Liver (tissue), 3 donors: ENCODE data around the gene CITED4.

Source experiments
- GABPA ChIP-seq, 2 donors: IDR thresholded peaks in 1 of 2; conservative IDR thresholded peaks in 1 of 2; 2 replicates each; pipeline ENCODE4 v1.6.1; 2016; ENCODE audit warnings: antibody characterized with exemption in 2 of 2, mild to moderate bottlenecking in 1 of 2, moderate library complexity in 1 of 2
- YY1 ChIP-seq: IDR thresholded peaks from 2 replicates; pipeline ENCODE4 v1.6.1; 2016; ENCODE audit warnings: antibody characterized with exemption, mild to moderate bottlenecking
- TF ChIP-seq, protein P1 (sequence below): fragments of 150-350 bp; IDR thresholded peaks from 2 replicates; pipeline ENCODE4 v1.5.1; 2017; ENCODE audit warnings: improper control_type of control experiment, low read depth, low read length; ENCODE audit not compliant: missing input control
- donor health status: healthy.
- donor health status: healthy.

DNA sequence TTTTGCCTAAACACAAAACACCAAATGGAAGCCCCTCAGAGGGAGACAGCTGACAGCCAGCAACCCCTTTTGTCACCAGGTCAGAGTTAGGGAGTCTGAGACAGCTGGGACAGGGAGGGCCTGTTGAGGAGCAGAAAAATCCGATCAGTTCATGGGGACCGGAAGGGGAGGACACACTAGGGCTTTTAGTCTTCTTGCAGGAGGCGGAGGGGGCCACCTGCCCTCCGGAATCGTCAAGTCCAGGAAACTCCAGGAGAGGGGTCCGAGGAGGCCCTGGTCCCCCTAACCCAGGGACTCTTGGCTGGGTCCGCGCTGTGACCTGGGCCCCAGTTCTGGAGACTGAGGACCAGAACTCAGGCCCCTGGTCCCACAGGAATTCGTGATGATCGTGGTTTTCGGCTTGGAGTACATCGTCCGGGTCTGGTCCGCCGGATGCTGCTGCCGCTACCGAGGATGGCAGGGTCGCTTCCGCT is 44.3 kb downstream of the CITED4 start:
- TF ChIP-seq, protein P1, sequence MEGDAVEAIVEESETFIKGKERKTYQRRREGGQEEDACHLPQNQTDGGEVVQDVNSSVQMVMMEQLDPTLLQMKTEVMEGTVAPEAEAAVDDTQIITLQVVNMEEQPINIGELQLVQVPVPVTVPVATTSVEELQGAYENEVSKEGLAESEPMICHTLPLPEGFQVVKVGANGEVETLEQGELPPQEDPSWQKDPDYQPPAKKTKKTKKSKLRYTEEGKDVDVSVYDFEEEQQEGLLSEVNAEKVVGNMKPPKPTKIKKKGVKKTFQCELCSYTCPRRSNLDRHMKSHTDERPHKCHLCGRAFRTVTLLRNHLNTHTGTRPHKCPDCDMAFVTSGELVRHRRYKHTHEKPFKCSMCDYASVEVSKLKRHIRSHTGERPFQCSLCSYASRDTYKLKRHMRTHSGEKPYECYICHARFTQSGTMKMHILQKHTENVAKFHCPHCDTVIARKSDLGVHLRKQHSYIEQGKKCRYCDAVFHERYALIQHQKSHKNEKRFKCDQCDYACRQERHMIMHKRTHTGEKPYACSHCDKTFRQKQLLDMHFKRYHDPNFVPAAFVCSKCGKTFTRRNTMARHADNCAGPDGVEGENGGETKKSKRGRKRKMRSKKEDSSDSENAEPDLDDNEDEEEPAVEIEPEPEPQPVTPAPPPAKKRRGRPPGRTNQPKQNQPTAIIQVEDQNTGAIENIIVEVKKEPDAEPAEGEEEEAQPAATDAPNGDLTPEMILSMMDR: no peak
- TF ChIP-seq YY1: no peak
- no peak for TF ChIP-seq GABPA (IDR thresholded peaks at IDR 0.05 in 1 of 2, conservative IDR thresholded peaks at IDR 0.05 in 1 of 2)
